ENCODE measurements around the gene ZMYM2.

- TF ChIP-seq, protein P1, sequence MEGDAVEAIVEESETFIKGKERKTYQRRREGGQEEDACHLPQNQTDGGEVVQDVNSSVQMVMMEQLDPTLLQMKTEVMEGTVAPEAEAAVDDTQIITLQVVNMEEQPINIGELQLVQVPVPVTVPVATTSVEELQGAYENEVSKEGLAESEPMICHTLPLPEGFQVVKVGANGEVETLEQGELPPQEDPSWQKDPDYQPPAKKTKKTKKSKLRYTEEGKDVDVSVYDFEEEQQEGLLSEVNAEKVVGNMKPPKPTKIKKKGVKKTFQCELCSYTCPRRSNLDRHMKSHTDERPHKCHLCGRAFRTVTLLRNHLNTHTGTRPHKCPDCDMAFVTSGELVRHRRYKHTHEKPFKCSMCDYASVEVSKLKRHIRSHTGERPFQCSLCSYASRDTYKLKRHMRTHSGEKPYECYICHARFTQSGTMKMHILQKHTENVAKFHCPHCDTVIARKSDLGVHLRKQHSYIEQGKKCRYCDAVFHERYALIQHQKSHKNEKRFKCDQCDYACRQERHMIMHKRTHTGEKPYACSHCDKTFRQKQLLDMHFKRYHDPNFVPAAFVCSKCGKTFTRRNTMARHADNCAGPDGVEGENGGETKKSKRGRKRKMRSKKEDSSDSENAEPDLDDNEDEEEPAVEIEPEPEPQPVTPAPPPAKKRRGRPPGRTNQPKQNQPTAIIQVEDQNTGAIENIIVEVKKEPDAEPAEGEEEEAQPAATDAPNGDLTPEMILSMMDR (IDR thresholded peaks at IDR 0.05): no peak
- no peak for TF ChIP-seq POLR2A (IDR thresholded peaks at IDR 0.05)
Measured at GRCh38 chr13:20125129-20125782, 166.7 kb downstream of the ZMYM2 start.
